NOMO-1 treated with DMSO at 0.1 percent for 48 hours (cell line): Measurements from ENCODE around the gene CD200R1L.

ENCODE experiments used
- DNase-seq: peaks from one replicate; lab custom pipeline; 2025; ENCODE audit not compliant: unreplicated experiment; lab: John Stamatoyannopoulos, UW

CD200R1L gene

DNA sequence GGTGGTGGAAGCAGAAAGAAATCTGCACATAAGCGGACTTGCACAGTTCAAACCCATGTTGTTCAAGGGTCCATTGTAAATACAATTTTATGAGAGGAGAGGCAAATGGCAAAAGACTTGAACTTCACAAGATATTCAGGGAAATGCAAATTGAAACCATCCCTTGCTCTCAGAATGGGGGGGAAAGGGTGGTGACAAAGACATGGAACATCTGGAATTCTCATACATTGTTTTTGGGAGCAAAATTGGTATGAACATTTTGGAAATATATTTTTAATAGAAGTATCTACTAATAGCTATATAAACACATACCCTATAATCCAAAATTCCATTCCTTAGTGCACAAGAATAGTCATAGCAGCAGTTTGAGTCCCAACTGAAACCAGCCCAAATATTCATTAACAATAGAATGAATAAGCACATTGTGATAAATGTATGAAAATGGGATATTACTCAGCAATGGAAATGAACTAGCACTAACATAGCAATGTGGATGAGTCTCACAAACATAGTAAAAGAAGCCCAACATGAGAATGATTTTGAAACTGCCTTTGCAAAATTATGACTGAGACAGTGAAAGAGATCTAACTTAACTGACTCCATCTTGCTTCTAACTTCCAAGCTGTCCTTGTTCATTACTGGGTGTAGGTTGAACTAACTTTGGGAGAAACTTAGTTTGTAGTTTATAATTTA lies 77.2 kb downstream of the CD200R1L start:
- DNase-seq: no peak

- no peak for DNase-seq
Measured at GRCh38 chr3:112767777-112768176, 78.9 kb downstream of the CD200R1L start.

- DNase-seq: peak; percentile 94
Measured at GRCh38 chr3:112767177-112767576, 79.5 kb downstream of the CD200R1L start.
